Neural cell (in vitro differentiated cells): Measurements from ENCODE around the gene DNAH7. TPM values are rescaled to one million over a fixed set of nuclear protein-coding genes. Genes with fewer than 3 reads are reported as not detected.

ENCODE experiments used
- H2AFZ ChIP-seq: fragments of 200-600, 300-800 bp; sonication (generic), shearing (Covaris generic); 2 replicates; pipeline ENCODE4 v1.6.0; 2014; ENCODE audit warnings: low read depth, mild to moderate bottlenecking, antibody characterized with exemption, low read length, moderate library complexity
- H3F3A ChIP-seq: fragments of 200-600 bp; shearing (Covaris generic); 2 replicates; pipeline ENCODE4 v1.6.1; 2016; ENCODE audit warnings: mild to moderate bottlenecking, moderate library complexity, mixed read lengths, antibody characterized with exemption, low read length; ENCODE audit not compliant: insufficient read depth, poor library complexity, severe bottlenecking
- H3K27ac ChIP-seq: fragments of 200-600, 300-800 bp; sonication (generic), shearing (Covaris generic); 2 replicates; pipeline ENCODE4 v1.5.1; 2014; ENCODE audit warnings: mild to moderate bottlenecking, low read length, moderate library complexity
- H3K27me3 ChIP-seq: fragments of 300-800, 200-600 bp; sonication (generic), shearing (Covaris generic); 2 replicates; pipeline ENCODE4 v1.6.0; 2014; ENCODE audit warnings: mild to moderate bottlenecking, low read depth, low read length, moderate library complexity; ENCODE audit not compliant: insufficient read depth
- H3K36me3 ChIP-seq: fragments of 300-800, 200-600 bp; sonication (generic), shearing (Covaris generic); 2 replicates; pipeline ENCODE4 v1.5.1; 2014; ENCODE audit warnings: mild to moderate bottlenecking, antibody characterized with exemption, low read length, moderate library complexity; ENCODE audit not compliant: insufficient read depth
- H3K4me2 ChIP-seq: fragments of 300-800, 200-600 bp; sonication (generic), shearing (Covaris generic); 2 replicates; pipeline ENCODE4 v1.6.0; 2014; ENCODE audit warnings: mild to moderate bottlenecking, low read length
- H3K4me3 ChIP-seq: fragments of 300-800, 200-600 bp; sonication (generic), shearing (Covaris generic); 2 replicates; pipeline ENCODE4 v1.5.1; 2014; ENCODE audit warnings: mild to moderate bottlenecking, low read length, moderate library complexity
- H3K79me2 ChIP-seq: fragments of 200-600 bp; shearing (Covaris generic); replicated peaks from 2 replicates; pipeline ENCODE4 v1.6.0; 2014; ENCODE audit warnings: mild to moderate bottlenecking, low read length, moderate library complexity; ENCODE audit not compliant: insufficient read depth
- H3K9ac ChIP-seq: fragments of 300-800, 200-600 bp; sonication (generic), shearing (Covaris generic); 2 replicates; pipeline ENCODE4 v1.6.1; 2016; ENCODE audit warnings: mild to moderate bottlenecking, low read length, mixed read lengths
- H3K9me2 ChIP-seq: fragments of 200-600 bp; shearing (Covaris generic); 2 replicates; pipeline ENCODE4 v1.6.1; 2016; ENCODE audit warnings: mild to moderate bottlenecking, low read length, mixed read lengths; ENCODE audit not compliant: insufficient read depth
- H3K9me3 ChIP-seq: fragments of 200-600, 300-800 bp; sonication (generic), shearing (Covaris generic); 2 replicates; pipeline ENCODE4 v1.6.1; 2016; ENCODE audit warnings: mild to moderate bottlenecking, mixed run types, low read length, moderate library complexity, mixed read lengths
- H4K20me1 ChIP-seq: fragments of 200-600 bp; shearing (Covaris generic); 2 replicates; pipeline ENCODE4 v1.6.1; 2016; ENCODE audit warnings: mild to moderate bottlenecking, mixed run types; ENCODE audit not compliant: insufficient read depth
- EP300 ChIP-seq: fragments of 450-650 bp; conservative IDR thresholded peaks from 2 replicates; pipeline ENCODE4 v1.6.1; 2014; ENCODE audit warnings: antibody characterized with exemption, mild to moderate bottlenecking, moderate library complexity; ENCODE audit not compliant: poor library complexity, severe bottlenecking
- EZH2 ChIP-seq: fragments of 200-600, 300-800 bp; shearing (Covaris generic), sonication (generic); IDR thresholded peaks from 2 replicates; pipeline ENCODE4 v1.6.1; 2014; ENCODE audit warnings: antibody characterized with exemption, low read length, borderline replicate concordance, mild to moderate bottlenecking; ENCODE audit not compliant: insufficient read depth, poor library complexity, severe bottlenecking
- MXI1 ChIP-seq: fragments of 450-650 bp; conservative IDR thresholded peaks from 2 replicates; pipeline ENCODE4 v1.6.1; 2014; ENCODE audit warnings: antibody characterized with exemption, mild to moderate bottlenecking; ENCODE audit not compliant: poor library complexity, severe bottlenecking
- POLR2AphosphoS5 ChIP-seq: IDR thresholded peaks from 2 replicates; pipeline ENCODE4 v1.6.1; 2012
- RAD21 ChIP-seq: fragments of 450-650 bp; conservative IDR thresholded peaks from 2 replicates; pipeline ENCODE4 v1.6.1; 2014; ENCODE audit warnings: antibody characterized with exemption, mild to moderate bottlenecking, moderate library complexity
- REST ChIP-seq: IDR thresholded peaks from 2 replicates; pipeline ENCODE4 v1.6.1; 2012; ENCODE audit warnings: borderline replicate concordance
- SMC3 ChIP-seq: fragments of 450-650 bp; conservative IDR thresholded peaks from 2 replicates; pipeline ENCODE4 v1.6.1; 2014; ENCODE audit warnings: antibody characterized with exemption, mild to moderate bottlenecking, moderate library complexity; ENCODE audit not compliant: poor library complexity
- TAF1 ChIP-seq: IDR thresholded peaks from 2 replicates; pipeline ENCODE4 v1.6.1; 2012; ENCODE audit warnings: low read depth
- polyA plus RNA-seq: library from polyadenylated mRNA; depleted of rRNA; stranded (reverse); fragments of >200 nt; gene quantifications from 2 replicates; pipeline ENCODE4 v1.2.3, GENCODE V29; 2014
- TF ChIP-seq, protein P1 (sequence below): fragments of 450-650 bp; IDR thresholded peaks from 2 replicates; pipeline ENCODE4 v1.5.1; 2014; ENCODE audit warnings: antibody characterized with exemption, mild to moderate bottlenecking, moderate library complexity; ENCODE audit not compliant: poor library complexity, severe bottlenecking

DNAH7 gene
- polyA plus RNA-seq, 1 donor from 2014 or later, result 0.67 TPM

- no peaks in the 10 kb centered on the region for H3K9me2 ChIP-seq
- no peak overlapping the region for H3K4me2 ChIP-seq
- no peaks in the 10 kb centered on the region for H3K9me3 ChIP-seq
- H3K36me3 ChIP-seq, result no peaks in the 10 kb centered on the region
- no peak overlapping the region for H3K27ac ChIP-seq
- no peak overlapping the region for H3K4me3 ChIP-seq
- H4K20me1 ChIP-seq, result no peaks in the 10 kb centered on the region
- no peak overlapping the region for H3K9ac ChIP-seq
- no peaks in the 10 kb centered on the region for H3K27me3 ChIP-seq
- H3K79me2 ChIP-seq, result no peaks in the 10 kb centered on the region
- H3F3A ChIP-seq, result no peaks in the 10 kb centered on the region
- no peak overlapping the region for H2AFZ ChIP-seq
- TF ChIP-seq EZH2 (no peak), RAD21 (no peak), REST (no peak), EP300 (no peak), POLR2AphosphoS5 (no peak), TAF1 (no peak), SMC3 (no peak), MXI1 (no peak)
- TF ChIP-seq, protein P1, sequence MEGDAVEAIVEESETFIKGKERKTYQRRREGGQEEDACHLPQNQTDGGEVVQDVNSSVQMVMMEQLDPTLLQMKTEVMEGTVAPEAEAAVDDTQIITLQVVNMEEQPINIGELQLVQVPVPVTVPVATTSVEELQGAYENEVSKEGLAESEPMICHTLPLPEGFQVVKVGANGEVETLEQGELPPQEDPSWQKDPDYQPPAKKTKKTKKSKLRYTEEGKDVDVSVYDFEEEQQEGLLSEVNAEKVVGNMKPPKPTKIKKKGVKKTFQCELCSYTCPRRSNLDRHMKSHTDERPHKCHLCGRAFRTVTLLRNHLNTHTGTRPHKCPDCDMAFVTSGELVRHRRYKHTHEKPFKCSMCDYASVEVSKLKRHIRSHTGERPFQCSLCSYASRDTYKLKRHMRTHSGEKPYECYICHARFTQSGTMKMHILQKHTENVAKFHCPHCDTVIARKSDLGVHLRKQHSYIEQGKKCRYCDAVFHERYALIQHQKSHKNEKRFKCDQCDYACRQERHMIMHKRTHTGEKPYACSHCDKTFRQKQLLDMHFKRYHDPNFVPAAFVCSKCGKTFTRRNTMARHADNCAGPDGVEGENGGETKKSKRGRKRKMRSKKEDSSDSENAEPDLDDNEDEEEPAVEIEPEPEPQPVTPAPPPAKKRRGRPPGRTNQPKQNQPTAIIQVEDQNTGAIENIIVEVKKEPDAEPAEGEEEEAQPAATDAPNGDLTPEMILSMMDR, result no peak
Observed at GRCh38 chr2:196104066-196104465, 35.4 kb upstream of the DNAH7 start.

GRCh38 chr2:196103626-196104025 is 35.0 kb upstream of the DNAH7 start:
- no peaks in the 10 kb centered on the region for H3K27me3 ChIP-seq
- H3F3A ChIP-seq, result no peaks in the 10 kb centered on the region
- H2AFZ ChIP-seq, result no peak overlapping the region
- H3K4me3 ChIP-seq, result no peak overlapping the region
- no peaks in the 10 kb centered on the region for H3K36me3 ChIP-seq
- no peak overlapping the region for H3K27ac ChIP-seq
- no peaks in the 10 kb centered on the region for H4K20me1 ChIP-seq
- H3K79me2 ChIP-seq, result no peaks in the 10 kb centered on the region
- H3K4me2 ChIP-seq, result no peak overlapping the region
- no peak for TF ChIP-seq EP300
- no peak for TF ChIP-seq REST
- no peak for TF ChIP-seq TAF1
- TF ChIP-seq SMC3, result no peak
- TF ChIP-seq EZH2, result no peak
- TF ChIP-seq, protein P1, result no peak
- no peak for TF ChIP-seq RAD21
- TF ChIP-seq MXI1, result no peak
- no peak for TF ChIP-seq POLR2AphosphoS5
- no peaks in the 10 kb centered on the region for H3K9me3 ChIP-seq
- H3K9me2 ChIP-seq, result no peaks in the 10 kb centered on the region
- no peak overlapping the region for H3K9ac ChIP-seq
